Forelimb muscle (tissue), 1 donor: Measurements from ENCODE around the gene MAP3K5. TPM values are rescaled to one million over a fixed set of nuclear protein-coding genes. Genes with fewer than 3 reads are reported as not detected.

Experiments
- DNase-seq: peaks from one replicate; pipeline ENCODE4 v3.0.0-alpha.2; 2013; ENCODE audit warnings: low read depth
- polyA plus RNA-seq: library from polyadenylated mRNA; unstranded; fragments of 120-200 nt; gene quantifications from one replicate; pipeline ENCODE4 v1.2.1, GENCODE V29; 2013; ENCODE audit not compliant: insufficient read length

The MAP3K5 gene
- polyA plus RNA-seq, 1 donor = 3.2 TPM

DNA sequence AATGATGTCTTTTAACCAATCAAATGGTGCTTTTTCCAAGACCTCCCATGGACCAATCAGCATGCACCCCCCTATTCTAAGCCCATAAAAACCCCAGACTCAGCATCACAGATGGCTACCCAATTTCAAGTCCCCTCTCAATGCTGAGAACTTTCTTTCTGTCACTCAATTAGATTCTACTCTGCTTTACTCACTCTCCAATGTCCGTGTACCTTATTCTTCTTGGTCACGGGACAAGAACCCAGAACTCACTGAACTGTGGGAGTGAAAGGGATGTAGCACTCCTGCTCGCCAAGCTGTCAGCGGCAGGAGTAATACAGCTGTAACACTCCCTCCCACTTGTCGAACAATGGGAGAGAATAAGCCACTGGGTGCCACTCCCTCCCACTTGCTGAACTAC lies 221.2 kb downstream of the MAP3K5 start:
- no peak for DNase-seq

DNA sequence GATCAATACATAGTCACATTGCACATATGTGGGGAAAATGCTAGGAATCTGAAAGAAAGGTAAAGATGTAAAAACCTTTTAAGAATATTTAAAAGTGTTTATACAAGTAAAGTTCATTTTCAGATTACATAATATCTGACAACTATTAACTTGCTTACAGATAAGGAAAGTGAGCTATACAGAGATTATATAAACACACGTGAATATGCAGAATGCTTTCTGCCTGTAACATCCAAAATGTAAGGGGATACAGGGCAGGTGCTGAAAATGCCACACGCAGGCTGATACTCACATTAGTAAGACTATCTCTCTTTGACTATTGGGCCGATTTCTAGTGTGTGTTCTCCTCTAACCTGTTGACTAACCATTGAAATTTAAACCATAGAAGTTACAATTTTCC lies 224.1 kb downstream of the MAP3K5 start:
- no peak for DNase-seq

DNA sequence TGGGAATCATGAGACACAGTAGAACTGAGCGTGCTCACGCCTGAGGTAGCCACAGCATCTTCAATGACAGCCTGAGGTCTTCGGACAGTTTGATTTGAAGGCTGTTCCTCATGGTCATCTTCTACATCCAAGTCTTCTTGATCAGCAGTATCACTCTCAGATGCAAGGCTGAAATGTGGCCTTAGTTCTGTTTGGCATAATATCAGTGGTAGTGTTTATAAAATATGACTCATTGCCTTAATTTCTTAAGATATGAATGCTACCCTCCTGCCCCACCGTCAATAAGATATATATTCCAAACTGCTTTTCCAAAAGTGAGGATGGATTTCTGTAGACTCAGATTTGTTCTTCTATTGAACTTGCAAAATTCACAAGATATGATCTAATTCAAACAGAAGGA lies 224.6 kb downstream of the MAP3K5 start:
- no peak for DNase-seq

- DNase-seq = no peak
Measured at GRCh38 chr6:136566851-136567250, 225.4 kb downstream of the MAP3K5 start.

DNA sequence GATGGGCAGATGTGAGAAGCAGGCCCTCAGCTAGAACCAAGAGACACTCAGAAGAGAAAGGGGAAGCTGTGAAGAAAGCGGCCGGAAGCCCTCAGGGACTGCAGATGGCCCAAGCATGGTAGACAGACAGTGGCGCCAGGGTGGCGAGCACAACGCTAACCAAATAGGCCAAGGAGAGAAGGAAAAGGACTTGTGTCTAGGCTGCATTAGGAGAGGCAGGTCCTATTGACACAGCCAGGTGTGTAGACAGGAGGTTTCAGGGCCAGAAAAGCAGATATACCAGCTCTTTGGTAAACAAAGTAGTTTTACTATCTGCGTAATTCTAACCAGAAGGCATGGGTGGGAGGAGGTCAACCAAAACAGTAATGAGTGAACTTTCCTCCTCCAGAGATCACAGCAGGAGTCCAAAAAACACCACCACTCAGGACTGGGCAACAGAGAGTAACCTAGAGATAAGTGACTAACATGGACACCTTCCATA lies 226.2 kb downstream of the MAP3K5 start:
- DNase-seq = no peak

- DNase-seq = no peak
Measured at GRCh38 chr6:136564180-136564579, 228.1 kb downstream of the MAP3K5 start.

DNA sequence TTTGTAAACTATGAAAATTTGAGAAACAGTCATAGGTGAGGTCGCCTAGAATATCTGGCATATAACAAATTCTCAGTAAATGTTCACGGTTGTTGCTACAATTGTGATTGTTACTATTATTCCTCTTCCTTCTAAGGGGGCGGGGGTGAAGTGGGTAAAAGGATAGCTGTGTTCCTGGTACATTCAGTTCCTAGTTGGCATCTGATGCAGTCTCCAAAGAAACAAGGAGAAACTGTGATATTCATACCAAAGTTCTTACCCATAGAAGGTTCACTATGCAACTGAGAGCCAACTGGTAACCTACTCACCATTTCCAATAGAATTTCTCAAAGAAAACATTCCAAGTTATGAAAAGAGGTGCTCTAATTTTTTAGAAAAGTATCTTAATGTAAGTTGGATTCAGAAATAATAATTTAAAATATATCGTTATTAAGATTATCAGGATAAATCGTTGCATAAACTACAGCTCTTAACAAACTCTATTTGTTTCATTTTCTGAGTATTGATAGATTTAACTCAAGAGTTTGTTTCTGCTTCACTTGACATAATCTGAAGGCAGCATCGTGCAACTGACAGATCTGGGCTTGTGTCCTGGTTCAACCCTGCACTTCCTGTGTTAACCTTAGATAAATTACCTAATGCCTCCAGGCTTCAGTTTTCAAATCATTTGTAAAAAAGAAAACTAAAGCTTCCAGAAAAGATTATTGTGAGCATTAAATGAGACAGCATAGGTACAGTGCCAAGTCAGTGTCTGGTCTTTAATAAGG lies 228.7 kb downstream of the MAP3K5 start:
- DNase-seq = no peak

GRCh38 chr6:136562211-136562610 lies 230.1 kb downstream of the MAP3K5 start:
- DNase-seq = no peak

- DNase-seq = no peak
Measured at GRCh38 chr6:136553166-136553787, 239.0 kb downstream of the MAP3K5 start.

- no peak for DNase-seq
Measured at GRCh38 chr6:136552054-136552453, 240.2 kb downstream of the MAP3K5 start.

DNA sequence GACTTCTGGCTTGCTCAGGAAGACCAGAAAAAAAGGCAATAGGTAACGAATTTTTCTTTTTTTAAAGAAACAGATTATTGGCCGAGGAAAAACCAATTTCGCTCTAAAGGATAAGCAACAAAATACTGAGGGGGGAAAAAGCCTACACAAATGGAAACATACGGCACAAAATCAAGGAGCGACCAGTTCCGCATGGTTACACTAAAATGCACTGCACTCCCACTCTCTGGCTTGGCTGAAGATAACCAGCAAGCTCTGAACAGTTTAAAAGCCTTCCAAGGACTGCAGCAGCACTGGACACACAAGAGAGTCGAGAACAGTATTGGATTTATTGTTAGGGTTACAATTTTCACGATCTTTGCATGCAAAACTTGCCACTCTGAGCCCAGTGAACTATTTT lies 241.2 kb downstream of the MAP3K5 start:
- no peak for DNase-seq

DNA sequence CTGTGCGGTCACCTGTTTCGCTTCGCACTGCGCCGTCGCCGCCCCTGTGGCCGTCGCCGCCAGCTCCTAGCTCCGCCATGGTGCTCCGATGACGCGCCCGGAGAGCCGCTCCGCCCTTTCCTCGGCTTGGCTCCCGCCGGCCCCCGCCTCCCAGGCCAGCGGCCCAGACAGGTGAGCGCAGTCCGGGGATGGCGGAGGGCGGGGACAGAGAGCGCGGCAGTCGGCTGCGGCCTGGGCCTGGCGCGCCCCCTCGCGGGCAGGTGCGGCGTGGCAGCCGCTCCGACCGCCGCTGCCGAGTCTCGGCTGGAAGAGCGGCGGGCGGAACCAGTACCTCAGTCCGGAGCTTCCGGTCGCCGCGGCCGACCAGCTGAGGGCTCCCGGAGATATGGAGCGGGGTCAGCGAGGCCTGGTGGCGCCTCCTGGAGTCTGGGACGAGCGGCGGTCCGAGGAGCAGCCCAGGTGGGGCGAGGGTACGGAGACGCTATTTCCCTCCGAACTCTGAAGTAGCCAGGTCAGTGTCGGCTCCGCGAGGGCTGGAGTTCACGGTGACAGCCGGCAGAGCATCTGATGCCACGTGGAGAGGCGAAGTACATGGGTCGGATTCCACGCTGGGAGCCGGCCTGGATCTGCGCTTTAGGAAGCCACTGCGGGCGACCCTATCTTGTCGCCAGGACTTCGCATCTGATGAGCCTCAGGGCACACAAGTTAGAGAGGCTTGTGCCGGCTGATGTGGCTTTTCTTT lies 241.8 kb downstream of the MAP3K5 start, which contains the start of gene MAP7:
MAP7 (minus strand) TSS at position 93 of the 742 bp plus-strand sequence; CDS start at position 79, 14 bp downstream.
- no peak for DNase-seq

DNA sequence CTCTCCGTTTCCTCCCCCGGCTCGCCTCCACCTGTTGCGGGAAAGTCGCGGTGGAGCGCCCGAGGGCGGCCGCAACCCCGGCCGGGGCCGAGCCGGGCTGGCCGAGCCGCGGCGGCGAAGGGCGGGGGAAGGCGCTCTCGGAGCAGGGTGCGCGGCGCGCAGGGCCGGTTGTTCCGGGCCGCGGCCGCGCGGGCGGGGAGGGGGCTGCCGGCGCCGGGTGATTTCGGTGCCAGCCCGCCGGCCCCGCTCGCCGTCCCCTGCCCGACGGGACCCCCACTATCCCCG lies 242.3 kb downstream of the MAP3K5 start:
- no peak for DNase-seq

GRCh38 chr6:136549300-136550044 lies 242.8 kb downstream of the MAP3K5 start:
- DNase-seq = no peak

GRCh38 chr6:136548582-136549299 lies 243.5 kb downstream of the MAP3K5 start:
- DNase-seq = no peak

DNA sequence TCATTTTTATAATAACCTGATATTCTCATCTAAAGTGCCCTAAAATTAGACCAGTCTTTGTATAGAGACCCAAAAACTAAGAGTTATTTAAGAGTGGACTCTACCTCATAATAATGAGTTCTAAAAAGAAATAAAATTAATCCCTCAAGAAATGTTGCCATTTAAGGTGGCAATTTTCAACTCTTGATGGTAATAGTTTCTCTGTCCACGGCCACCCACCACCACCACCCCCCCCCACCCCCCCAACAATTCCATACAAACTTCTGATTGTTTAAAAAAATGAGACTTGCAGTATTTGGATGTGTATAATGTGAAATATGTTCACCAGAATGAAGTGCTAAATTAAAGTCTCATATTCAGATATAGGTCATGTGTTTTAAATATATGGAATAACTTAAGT lies 244.4 kb downstream of the MAP3K5 start:
- no peak for DNase-seq

DNA sequence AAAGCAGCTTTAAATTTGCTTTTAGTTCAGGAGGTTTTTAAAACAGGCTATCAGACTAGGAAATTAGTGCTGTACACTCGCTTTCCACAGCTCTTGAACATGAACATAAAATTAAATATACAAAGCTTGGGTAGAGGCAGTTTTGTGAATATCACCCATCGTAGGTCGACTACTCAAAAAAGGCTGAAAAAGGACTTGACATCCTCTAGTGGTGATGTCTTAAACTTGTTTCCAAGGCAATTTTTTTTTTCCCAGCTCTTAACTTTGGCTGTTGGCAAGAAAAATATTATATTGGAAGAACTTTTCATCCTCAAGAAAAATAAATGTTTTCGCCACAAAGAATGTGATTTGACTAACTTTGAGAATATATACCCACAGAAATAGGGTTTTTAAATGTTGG lies 244.9 kb downstream of the MAP3K5 start:
- DNase-seq = no peak

DNA sequence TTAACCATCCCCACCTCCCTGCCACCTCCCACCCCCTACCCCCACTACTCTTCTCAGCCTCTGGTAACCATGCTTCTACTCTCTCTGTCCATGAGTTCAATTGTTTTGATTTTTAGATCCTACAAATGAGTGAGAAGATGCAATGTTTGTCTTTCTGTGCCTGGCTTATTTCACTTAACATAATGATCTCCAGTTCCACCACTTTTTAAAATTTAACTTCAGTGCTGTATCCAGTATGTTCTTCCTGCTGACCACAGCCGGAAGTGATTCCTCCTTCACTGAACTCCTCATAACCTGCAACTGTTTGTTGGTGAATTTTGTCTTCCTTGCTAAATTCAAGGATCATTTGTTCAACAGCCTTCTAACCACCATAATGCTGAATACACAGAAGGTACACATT lies 245.9 kb downstream of the MAP3K5 start:
- DNase-seq = no peak

- no peak for DNase-seq
Measured at GRCh38 chr6:136544326-136544725, 248.0 kb downstream of the MAP3K5 start.

GRCh38 chr6:136541395-136541794 lies 250.9 kb downstream of the MAP3K5 start:
- no peak for DNase-seq

DNA sequence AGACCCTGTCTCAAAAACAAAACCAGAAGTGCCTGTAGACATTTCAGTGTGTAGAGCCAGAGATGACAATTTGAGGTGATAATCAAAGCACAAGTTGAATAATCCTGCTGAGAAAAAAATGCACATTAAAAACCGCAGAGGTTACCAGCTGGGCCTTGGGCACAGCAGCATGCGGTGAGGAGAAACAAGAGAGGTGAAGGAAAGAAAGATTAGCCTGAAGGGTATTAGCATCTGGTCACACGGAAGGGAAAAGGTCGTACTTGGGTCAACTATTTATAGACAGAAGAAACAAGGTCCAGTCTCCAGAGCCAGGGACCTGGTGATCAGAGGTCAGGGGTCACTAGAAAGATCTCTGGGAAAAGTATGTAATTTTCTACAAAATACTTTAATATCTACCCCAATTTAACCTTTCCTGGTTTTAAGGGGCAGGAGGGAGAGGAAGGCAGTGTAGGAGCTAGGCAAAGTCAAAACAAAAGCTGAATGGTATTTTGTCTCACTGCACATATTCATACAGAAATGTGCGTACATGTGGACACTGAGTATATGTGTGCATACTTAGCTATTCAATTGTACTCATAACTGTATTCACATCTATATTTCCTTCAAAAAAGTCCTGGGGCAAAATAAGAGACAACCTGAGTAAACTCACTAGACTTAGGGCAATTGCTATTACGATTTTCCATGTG lies 252.2 kb downstream of the MAP3K5 start:
- no peak for DNase-seq
